Measurements from ENCODE around the gene RACK1.
"Not testable (repeated sequence)": the region's sequence is repeated elsewhere in the genome, so short reads cannot be mapped to it uniquely, and the experiment has no call there.

Gene RACK1

GRCh38 chr5:181243564-181244343 lies at the start of gene RACK1:
RACK1 (minus strand) TSS chr5:181243906; CDS start chr5:181243800, 106 bp downstream.
- DNase-seq = peak; percentile 88 to 93

- not testable (repeated sequence) for DNase-seq
Observed at GRCh38 chr5:181287331-181287730, 43.6 kb upstream of the RACK1 start.

- not testable (repeated sequence) for DNase-seq
Observed at GRCh38 chr5:181285962-181286705, 42.4 kb upstream of the RACK1 start.

- not testable (repeated sequence) for DNase-seq
Observed at GRCh38 chr5:181283841-181284755, 40.4 kb upstream of the RACK1 start.

DNA sequence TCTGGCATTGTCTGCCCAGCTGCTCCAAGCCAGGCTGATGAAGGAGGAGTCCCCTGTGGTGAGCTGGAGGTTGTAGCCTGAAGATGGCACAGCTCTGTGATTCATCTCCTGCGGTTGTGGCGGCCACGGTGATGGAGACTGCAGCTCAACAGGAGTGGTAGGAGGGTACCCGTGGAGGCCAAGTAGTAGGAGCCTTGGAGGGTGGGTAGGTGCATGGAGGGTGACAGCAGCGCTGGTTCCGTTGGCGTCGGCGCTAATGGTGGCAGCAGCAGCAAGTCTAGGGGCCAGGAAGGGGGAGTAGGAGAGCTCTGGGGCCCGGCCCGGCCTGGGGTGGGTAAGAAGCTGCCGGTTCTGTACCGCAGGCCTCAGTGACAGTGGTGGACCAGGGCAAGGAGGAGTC lies 39.6 kb upstream of the RACK1 start:
- no peak for DNase-seq

DNA sequence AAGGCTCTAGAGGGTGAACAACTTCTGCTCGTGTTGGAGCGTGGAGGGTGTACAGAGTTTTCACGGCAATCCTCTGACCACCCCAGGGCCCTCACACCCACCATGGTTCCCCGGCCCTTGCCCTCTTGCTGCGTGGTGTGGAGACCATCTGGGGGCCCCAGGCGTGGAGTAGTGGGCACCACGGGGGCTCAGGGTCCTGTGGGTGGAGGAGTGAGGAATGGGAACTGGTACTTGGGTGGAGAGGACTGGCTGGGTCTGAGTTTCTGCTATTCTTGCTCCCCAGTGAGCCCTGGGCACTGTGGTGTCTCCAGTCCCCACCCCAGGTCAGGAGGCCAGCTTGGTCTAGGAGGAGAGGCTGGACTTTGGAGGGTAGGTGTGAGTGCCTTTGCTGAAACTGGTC lies 39.2 kb upstream of the RACK1 start:
- no peak for DNase-seq

GRCh38 chr5:181282415-181282814 lies 38.7 kb upstream of the RACK1 start:
- not testable (repeated sequence) for DNase-seq

GRCh38 chr5:181281984-181282316 lies 38.2 kb upstream of the RACK1 start:
- no peak for DNase-seq

DNA sequence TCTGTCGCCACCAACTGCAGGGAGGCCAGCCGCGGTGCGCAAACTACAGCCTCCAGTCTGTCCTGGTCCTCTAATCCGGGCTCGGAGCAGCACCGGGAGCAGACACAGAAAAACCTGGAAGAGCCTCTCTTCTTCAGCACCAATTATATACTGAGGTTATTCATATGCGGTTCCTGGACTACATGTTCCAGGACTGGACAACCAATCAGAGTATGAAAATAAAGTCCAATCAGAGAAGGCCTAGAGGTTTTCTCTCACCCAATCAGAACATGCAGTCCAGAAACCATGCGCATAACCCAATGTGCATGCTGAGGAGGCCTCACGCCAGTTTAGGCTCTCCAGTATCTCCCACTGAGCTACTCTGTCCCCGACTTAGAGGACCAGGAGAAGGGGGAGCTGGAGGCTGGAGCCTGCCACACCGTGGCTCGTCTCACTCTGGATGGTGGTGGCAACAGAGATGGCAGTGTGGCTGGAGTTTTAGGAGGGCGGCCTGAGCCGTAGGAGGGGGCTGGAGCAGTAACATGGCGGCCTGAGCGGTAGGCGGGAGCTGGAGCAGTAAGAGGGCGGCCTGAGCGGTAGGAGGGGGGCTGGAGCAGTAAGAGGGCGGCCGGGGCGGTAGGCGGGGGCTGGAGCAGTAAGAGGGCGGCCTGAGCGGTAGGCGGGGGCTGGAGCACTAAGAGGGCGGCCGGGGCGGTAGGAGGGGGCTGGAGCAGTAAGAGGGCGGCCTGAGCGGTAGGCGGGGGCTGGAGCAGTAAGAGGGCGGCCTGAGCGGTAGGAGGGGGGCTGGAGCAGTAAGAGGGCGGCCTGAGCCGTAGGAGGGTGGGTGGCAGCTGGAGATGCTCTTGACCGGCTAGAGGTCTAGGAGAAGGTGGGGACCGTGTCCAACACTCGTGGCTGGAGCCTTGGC lies 37.6 kb upstream of the RACK1 start:
- no peak for DNase-seq

- DNase-seq = no peak
Observed at GRCh38 chr5:181280251-181280762, 36.6 kb upstream of the RACK1 start.

GRCh38 chr5:181273433-181273744 lies 29.7 kb upstream of the RACK1 start:
- DNase-seq = peak in 1 of 2 donors; percentile 17

DNA sequence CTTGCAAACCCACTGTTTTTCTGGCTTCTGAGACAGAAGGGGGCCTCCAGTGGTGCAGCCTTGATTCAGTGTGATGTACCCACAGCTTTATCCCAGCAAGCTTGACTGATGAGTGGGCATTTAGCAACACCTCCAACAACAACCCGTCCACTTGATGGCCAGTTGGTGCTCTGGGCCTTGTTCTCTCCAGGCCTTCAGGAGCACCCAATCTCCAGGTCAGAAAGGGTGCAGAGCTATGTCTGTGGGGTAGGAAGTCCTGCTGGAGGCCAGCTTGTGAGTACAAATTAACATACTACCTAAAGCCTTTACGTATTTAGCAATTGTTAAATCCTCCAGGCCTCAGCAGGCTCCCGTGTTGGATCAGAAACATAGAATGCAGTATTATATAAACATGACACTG lies 27.4 kb upstream of the RACK1 start:
- no peak for DNase-seq

DNA sequence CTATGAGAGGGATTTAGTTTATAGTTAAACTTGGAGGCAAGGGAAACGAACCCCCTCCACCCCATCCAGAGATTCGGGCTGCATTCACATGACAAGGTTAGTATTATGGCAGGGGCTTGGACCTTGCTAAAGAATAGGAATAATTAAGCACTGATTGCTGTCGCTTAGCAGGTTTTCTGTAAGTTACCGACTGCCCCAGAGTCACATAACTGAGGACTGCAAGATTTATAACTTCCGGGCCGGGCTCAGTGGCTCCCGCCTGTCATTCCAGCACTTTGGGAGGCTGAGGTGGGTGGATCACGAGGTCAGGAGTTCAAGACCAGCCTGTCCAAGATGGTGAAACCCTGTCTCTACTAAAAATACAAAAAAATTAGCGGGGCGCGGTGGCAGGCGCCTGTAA lies 24.2 kb upstream of the RACK1 start:
- not testable (repeated sequence) for DNase-seq

DNA sequence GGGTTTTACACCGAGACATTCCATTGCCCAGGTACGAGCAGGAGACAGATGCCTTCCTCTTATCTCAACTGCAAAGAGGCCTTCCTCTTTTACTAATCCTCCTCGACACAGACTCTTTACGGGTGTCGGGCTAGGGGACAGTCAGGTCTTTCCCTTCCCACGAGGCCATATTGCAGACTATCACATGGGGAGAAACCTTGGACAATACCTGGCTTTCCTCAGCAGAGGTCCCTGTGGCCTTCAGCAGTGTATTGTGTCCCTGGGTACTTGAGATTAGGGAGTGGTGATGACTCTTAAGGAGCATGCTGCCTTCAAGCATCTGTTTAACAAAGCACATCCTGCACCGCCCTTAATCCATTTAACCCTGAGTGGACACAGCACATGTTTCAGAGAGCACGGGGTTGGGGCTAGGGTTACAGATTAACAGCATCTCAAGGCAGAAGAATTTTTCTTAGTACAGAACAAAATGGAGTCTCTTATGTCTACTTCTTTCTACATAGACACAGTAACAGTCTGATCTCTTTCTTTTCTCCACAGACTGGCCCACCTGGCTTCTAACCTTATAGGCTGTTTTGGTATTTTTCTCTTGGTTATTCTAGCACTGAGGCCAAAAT lies 23.7 kb upstream of the RACK1 start:
- DNase-seq = not testable (repeated sequence)

- DNase-seq = no peak
Observed at GRCh38 chr5:181265092-181265671, 21.5 kb upstream of the RACK1 start.

DNA sequence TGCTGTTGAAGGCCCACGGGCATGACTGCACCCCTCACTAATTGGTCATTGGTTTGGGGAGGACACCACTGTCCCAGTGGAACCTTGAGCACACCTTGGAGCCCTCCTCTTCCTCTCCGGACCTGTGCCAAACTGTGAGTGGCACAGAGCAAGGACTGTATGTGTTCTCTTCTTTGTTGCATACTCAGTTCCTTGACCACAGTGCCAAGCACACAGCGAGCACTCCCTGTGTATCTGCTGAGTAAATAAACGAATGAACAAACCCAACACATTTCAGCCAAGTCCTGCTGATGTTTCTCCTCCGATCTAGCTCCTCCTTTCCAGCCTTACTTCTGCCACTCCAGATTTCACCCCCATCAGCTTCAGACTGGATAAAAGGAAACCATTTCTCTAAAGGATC lies 19.9 kb upstream of the RACK1 start:
- no peak for DNase-seq

DNA sequence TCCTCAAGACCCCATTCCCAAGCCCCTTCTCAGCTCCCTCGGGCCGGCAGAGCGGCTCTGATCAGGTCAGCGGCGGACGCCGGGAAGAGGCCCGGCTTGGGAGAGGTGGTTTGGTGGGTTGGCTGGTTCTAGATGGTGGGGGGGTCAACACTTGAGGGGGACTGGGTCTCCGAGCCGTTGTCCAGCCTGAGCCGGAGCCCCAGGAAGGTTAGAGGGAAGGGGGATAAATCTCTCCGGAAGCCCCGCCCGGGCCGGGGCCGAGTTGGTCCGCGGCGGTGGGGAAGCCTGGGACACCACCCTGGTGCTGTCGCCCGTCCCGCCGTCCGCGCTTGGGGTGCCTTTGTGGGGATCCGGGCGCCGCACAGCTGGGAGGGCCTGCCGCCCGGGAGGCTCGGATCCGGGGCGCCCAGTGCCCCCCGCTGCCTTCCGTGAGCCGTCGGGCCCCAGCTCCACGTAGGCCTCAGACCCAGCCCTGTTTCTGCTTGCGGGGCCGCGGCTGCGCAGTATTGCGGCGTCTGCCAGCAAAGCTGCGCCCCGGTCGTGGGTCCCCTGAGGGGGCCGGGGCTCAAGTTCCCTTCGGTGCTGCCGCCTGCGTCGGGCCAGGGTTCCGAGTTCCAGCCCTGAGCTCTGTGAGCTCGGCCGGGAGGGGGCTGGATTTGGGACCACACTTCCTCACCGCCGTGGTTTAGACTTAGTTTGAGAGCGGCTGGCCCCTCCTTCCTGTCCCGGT lies 17.8 kb upstream of the RACK1 start:
- DNase-seq = peak; percentile 75 to 76

GRCh38 chr5:181260720-181261319 lies 17.1 kb upstream of the RACK1 start, which contains the start of gene TRIM52:
TRIM52 (minus strand) TSS chr5:181261143; CDS start chr5:181260813, 330 bp downstream.
- peak; percentile 89 to 92 for DNase-seq

DNA sequence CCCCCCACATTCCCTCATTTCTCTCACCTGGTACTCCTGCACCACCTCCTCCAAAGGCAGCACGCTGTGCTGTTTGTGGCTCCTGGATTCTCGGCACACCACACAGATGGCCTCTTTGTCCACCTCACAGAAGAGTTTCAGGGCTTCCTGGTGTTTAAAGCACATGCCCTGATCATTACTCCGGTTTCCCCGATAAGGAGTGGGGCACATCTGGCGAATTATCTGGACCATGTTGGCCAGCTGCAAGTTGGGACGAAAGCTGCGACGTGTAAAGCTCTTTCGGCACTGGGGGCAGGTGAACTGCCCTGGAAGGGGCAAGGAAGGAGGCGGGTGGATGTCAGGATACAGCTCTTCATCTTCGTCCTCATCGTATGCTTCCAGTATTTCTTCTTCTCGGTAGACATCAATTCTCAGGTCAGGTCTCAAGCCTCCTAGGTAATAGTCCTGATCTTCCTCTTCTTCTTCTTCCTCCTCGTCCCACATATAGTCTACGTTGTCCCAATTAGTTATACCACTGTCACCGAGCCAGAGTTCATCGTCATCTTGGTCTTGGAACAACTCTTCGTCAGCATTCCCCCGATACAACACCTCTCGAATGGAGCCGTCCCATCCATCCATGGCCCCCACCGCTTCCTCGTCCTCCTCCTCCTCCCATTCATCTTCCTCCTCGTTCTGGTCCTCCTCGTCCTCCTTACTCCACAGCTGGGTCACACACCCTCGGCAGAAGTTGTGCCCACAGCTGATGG lies 16.4 kb upstream of the RACK1 start:
- DNase-seq = no peak
